HepG2 (cell line): ENCODE measurements around the gene RPUSD3. TPM values are rescaled to one million over a fixed set of nuclear protein-coding genes. Genes with fewer than 3 reads are reported as not detected.

Source experiments
- ATAC-seq: fragments of 200-7000 bp; cut with Tn5 transposase; 3 replicates; pipeline ENCODE4 v1.9.1; 2020; ENCODE audit warnings: mild to moderate bottlenecking, moderate library complexity
- BruUV-seq: library from RNA; stranded (reverse); fragments of 400-500 nt; replicated peaks from 2 replicates; lab custom pipeline; 2021; lab: Mats Ljungman, UMichigan
- CTCF ChIA-PET: fragments of 300-600 bp; formaldehyde crosslinking; extraction: SDS; loops from one replicate; lab custom pipeline; 2021; ENCODE audit warnings: low total read pairs, inconsistent platforms, low intra/inter-chr PET ratio; lab: Yijun Ruan, JAX
- POLR2A ChIA-PET: fragments of 350-600 bp; sonication (Branson Sonifier 250); formaldehyde crosslinking; loops from one replicate; lab custom pipeline; 2020; ENCODE audit warnings: antibody characterized with exemption, inconsistent platforms; lab: Yijun Ruan, JAX
- DNase-seq: peaks from one replicate; pipeline ENCODE4 v3.0.0-alpha.2; 2015; ENCODE audit warnings: low spot score
- FAIRE-seq: peaks from 3 replicates; lab custom pipeline; 2011; peaks lifted over from hg19 to GRCh38; lab: Jason Lieb, UNC
- H2AFZ ChIP-seq: one replicate; pipeline ENCODE4 v1.6.1; 2011; ENCODE audit warnings: low read length, inconsistent platforms
- H3K27ac ChIP-seq: fragments of 300-600 bp; 3 replicates; pipeline ENCODE4 v1.8.0; 2011; ENCODE audit warnings: mixed run types, mild to moderate bottlenecking, mixed read lengths, low read length, inconsistent platforms; ENCODE audit not compliant: insufficient read depth; ENCODE audit errors: extremely low read length
- H3K27me3 ChIP-seq, 2 experiments: fragments of 200-600 bp in 1 of 2; 2 replicates in 1 of 2; 3 replicates in 1 of 2; pipeline versions ENCODE4 v1.6.0 to v1.8.0; 2011; ENCODE audit warnings: low read length in 2 of 2, mild to moderate bottlenecking in 2 of 2, moderate library complexity in 2 of 2, inconsistent platforms in 1 of 2; ENCODE audit not compliant: insufficient read depth in 2 of 2, control insufficient read depth in 1 of 2
- H3K36me3 ChIP-seq, 2 experiments: fragments of 200-600 bp in 1 of 2; replicated peaks in 1 of 2; 2 replicates in 1 of 2; 3 replicates in 1 of 2; pipeline versions ENCODE4 v1.5.1 to v1.8.0; 2011; ENCODE audit warnings: low read length in 2 of 2, inconsistent platforms in 1 of 2; ENCODE audit not compliant: insufficient read depth in 2 of 2, control insufficient read depth in 1 of 2
- H3K4me1 ChIP-seq: 2 replicates; pipeline ENCODE4 v1.5.1; 2012; ENCODE audit warnings: low read length, inconsistent platforms; ENCODE audit not compliant: insufficient read depth
- H3K4me2 ChIP-seq: 2 replicates; pipeline ENCODE4 v1.6.0; 2011; ENCODE audit warnings: low read depth, low read length, inconsistent platforms
- H3K4me3 ChIP-seq, 3 experiments: fragments of 200-600 bp in 1 of 3; sonication (generic), shearing (Covaris generic) in 1 of 3; replicated peaks in 1 of 3; 2 replicates each; pipeline ENCODE4 v1.5.1; 2011 to 2016; ENCODE audit warnings: low read length in 3 of 3, inconsistent platforms in 2 of 3, low read depth in 2 of 3, mild to moderate bottlenecking in 2 of 3, control low read depth in 1 of 3, mixed read lengths in 1 of 3; ENCODE audit not compliant: insufficient read depth in 1 of 3
- H3K79me2 ChIP-seq: one replicate; pipeline ENCODE4 v1.6.1; 2011; ENCODE audit warnings: low read length, inconsistent platforms; ENCODE audit not compliant: insufficient read depth
- H3K9ac ChIP-seq: 2 replicates; pipeline ENCODE4 v1.6.0; 2011; ENCODE audit warnings: mild to moderate bottlenecking, low read depth, low read length, inconsistent platforms; ENCODE audit not compliant: insufficient read depth
- H3K9me3 ChIP-seq: 2 replicates; pipeline ENCODE4 v1.5.1; 2012; ENCODE audit warnings: mild to moderate bottlenecking, low read length
- H4K20me1 ChIP-seq: 2 replicates; pipeline ENCODE4 v1.6.0; 2011; ENCODE audit warnings: inconsistent platforms, mild to moderate bottlenecking, low read length, moderate library complexity; ENCODE audit not compliant: insufficient read depth
- AGO2 ChIP-seq: fragments of 200-400 bp; formaldehyde crosslinking; optimal IDR thresholded peaks from 2 replicates; pipeline ENCODE3; 2017; ENCODE audit warnings: mild to moderate bottlenecking, low read depth, low read length, moderate library complexity
- ARNT2 ChIP-seq: sonication (generic); formaldehyde crosslinking; IDR thresholded peaks from 2 replicates; pipeline ENCODE4 v1.8.0; 2022; ENCODE audit warnings: mild to moderate bottlenecking, low read depth, missing genetic modification reagents, moderate library complexity
- BRCA1 ChIP-seq: sonication (generic); formaldehyde crosslinking; IDR thresholded peaks from 2 replicates; pipeline ENCODE4 v1.4.0; 2020; ENCODE audit warnings: missing genetic modification reagents
- FOSL1 ChIP-seq: sonication (generic); formaldehyde crosslinking; IDR thresholded peaks from 2 replicates; pipeline ENCODE4 v1.9.0; 2021; ENCODE audit warnings: missing genetic modification reagents, borderline replicate concordance
- GATAD2A ChIP-seq: IDR thresholded peaks from 2 replicates; pipeline ENCODE4 v1.6.1; 2016
- GTF3A ChIP-seq: sonication (generic); formaldehyde crosslinking; conservative IDR thresholded peaks from 2 replicates; pipeline ENCODE4 v1.4.0; 2020; ENCODE audit warnings: mild to moderate bottlenecking, missing genetic modification reagents
- MAZ ChIP-seq, 2 experiments: sonication (generic) in 1 of 2; formaldehyde crosslinking in 1 of 2; IDR thresholded peaks; 2 replicates each; pipeline versions ENCODE4 v1.5.0 to v1.6.1; 2012 to 2020; ENCODE audit warnings: low read depth in 2 of 2, mild to moderate bottlenecking in 2 of 2, borderline replicate concordance in 1 of 2, improper control_type of control experiment in 1 of 2, low read length in 1 of 2, missing genetic modification reagents in 1 of 2, moderate library complexity in 1 of 2
- MTF1 ChIP-seq: sonication (generic); formaldehyde crosslinking; IDR thresholded peaks from 2 replicates; pipeline ENCODE4 v1.5.0; 2020; ENCODE audit warnings: missing genetic modification reagents
- NCOA1 ChIP-seq: sonication (generic); formaldehyde crosslinking; IDR thresholded peaks from 2 replicates; pipeline ENCODE4 v1.9.0; 2021; ENCODE audit warnings: missing genetic modification reagents
- NCOR1 ChIP-seq: fragments of 200-600 bp; sonication (generic); IDR thresholded peaks from 2 replicates; pipeline ENCODE4 v1.7.0; 2017; ENCODE audit warnings: antibody characterized with exemption, low read length, borderline replicate concordance
- REST ChIP-seq, 2 experiments: IDR thresholded peaks; 2 replicates each; pipeline ENCODE4 v1.6.1; 2011 to 2012; ENCODE audit warnings: low read length in 2 of 2, borderline replicate concordance in 1 of 2, low read depth in 1 of 2, mild to moderate bottlenecking in 1 of 2, moderate library complexity in 1 of 2
- TAF15 ChIP-seq: fragments of 200-400 bp; formaldehyde crosslinking; IDR thresholded peaks from one replicate; pipeline ENCODE4 v1.6.1; 2018; ENCODE audit warnings: mild to moderate bottlenecking, low read depth, low read length; ENCODE audit not compliant: poor library complexity, severe bottlenecking
- ZFYVE20 ChIP-seq: sonication (generic); formaldehyde crosslinking; IDR thresholded peaks from 2 replicates; pipeline ENCODE4 v1.8.0; 2023; ENCODE audit warnings: low read depth, mild to moderate bottlenecking, moderate library complexity, missing genetic modification reagents, borderline replicate concordance
- ZKSCAN1 ChIP-seq: fragments of 150-350 bp; IDR thresholded peaks from 2 replicates; pipeline ENCODE4 v1.6.1; 2014; ENCODE audit warnings: low read length
- ZMAT3 ChIP-seq: sonication (generic); formaldehyde crosslinking; conservative IDR thresholded peaks from 2 replicates; pipeline ENCODE4 v1.7.0; 2021; ENCODE audit warnings: missing genetic modification reagents
- ZNF253 ChIP-seq: sonication (generic); formaldehyde crosslinking; IDR thresholded peaks from 2 replicates; pipeline ENCODE4 v1.8.0; 2022; ENCODE audit warnings: mild to moderate bottlenecking, missing genetic modification reagents, borderline replicate concordance
- ZNF329 ChIP-seq: sonication (generic); formaldehyde crosslinking; IDR thresholded peaks from 2 replicates; pipeline ENCODE4 v1.9.0; 2021; ENCODE audit warnings: low read depth, mild to moderate bottlenecking, missing genetic modification reagents
- ZNF331 ChIP-seq: sonication (generic); formaldehyde crosslinking; IDR thresholded peaks from 2 replicates; pipeline ENCODE4 v1.4.0; 2020; ENCODE audit warnings: missing genetic modification reagents
- ZNF556 ChIP-seq: sonication (generic); formaldehyde crosslinking; IDR thresholded peaks from 2 replicates; pipeline ENCODE4 v1.4.0; 2020; ENCODE audit warnings: mild to moderate bottlenecking, missing genetic modification reagents, borderline replicate concordance
- ZNF564 ChIP-seq: sonication (generic); formaldehyde crosslinking; IDR thresholded peaks from 2 replicates; pipeline ENCODE4 v1.8.1; 2023; ENCODE audit warnings: mild to moderate bottlenecking, missing genetic modification reagents
- ZNF781 ChIP-seq: sonication (generic); formaldehyde crosslinking; IDR thresholded peaks from 2 replicates; pipeline ENCODE4 v1.5.1; 2020; ENCODE audit warnings: borderline replicate concordance, mild to moderate bottlenecking, missing genetic modification reagents; ENCODE audit errors: not compliant biosample characterization
- WGBS: methylation state at CpG from one replicate; pipeline ENCODE4 v1.1.6; 2017; ENCODE audit warnings: low lambda C conversion rate; 5-methylcytosine and 5-hydroxymethylcytosine counted together
- in situ Hi-C: cut with HindIII; loops from 2 replicates; pipeline ENCODE4 v1.10.0; 2017; ENCODE audit warnings: low pct_unique_long_range_greater_than_20kb; ENCODE audit not compliant: extremely low pct_ligation_motif_present
- intact Hi-C: fragments of 100-400 bp; cut with micrococcal nuclease; formaldehyde crosslinking; loops from one replicate; pipeline ENCODE4 v1.10.0; 2022; ENCODE audit not compliant: unreplicated experiment
- polyA plus RNA-seq, 8 experiments: library from polyadenylated mRNA; depleted of rRNA in 3 of 8; stranded (reverse) in 7 of 8; unstranded in 1 of 8; fragments of >200 nt; fragmentation: Illumina TruSeq in 4 of 8; extraction: Trizol in 4 of 8; gene quantifications; 2 replicates each; pipeline versions ENCODE4 v1.2.1 to v1.2.3, GENCODE V29; 2011 to 2016; ENCODE audit warnings: low read depth in 4 of 8, missing spikeins in 1 of 8, mixed read lengths in 1 of 8; ENCODE audit not compliant: insufficient read depth in 1 of 8
- total RNA-seq, 5 experiments: library from RNA; depleted of rRNA; stranded (reverse); fragments of >200 nt; fragmentation: Illumina TruSeq; extraction: Trizol; gene quantifications; 2 replicates each; pipeline ENCODE4 v1.2.3, GENCODE V29; 2016; ENCODE audit warnings: low read depth in 1 of 5
- TF ChIP-seq, protein P1 (sequence below): sonication (generic); formaldehyde crosslinking; IDR thresholded peaks from 2 replicates; pipeline ENCODE4 v1.4.0; 2020; ENCODE audit warnings: low read depth, mild to moderate bottlenecking, missing genetic modification reagents

Gene RPUSD3
- total and polyA plus RNA-seq, 2 of the 13 experiments (the other 11 are each of a cell fraction or from before 2014, with no cell fraction given): 32.1 to 48.7 TPM

DNA sequence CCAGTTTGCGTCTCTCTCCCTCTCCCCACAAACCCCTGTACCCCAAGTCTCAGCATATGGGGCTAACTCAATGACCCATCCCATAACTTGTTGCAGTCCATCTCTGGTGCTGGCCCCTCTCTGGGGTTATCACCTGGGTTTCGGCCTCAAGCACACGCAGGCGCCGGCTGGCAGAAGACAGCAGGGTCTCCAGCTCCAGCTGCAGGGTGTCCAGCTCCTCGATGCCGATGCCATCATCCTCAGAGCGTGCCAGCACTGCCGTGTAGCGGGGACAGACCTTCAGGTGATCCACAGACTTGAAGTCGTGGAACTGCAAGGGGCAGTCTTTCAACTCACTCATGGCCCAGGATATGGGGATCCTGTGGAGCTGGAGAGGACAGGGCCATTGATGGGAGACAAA lies 52.7 kb downstream of the RPUSD3 start:
- H3K9me3 ChIP-seq: no peaks in the 10 kb centered on the region
- peaks cover 0 to 5% of the 10 kb centered on the region in 2 experiments; a peak in 1 of 5 replicates for H3K27me3 ChIP-seq
- H3K4me3 ChIP-seq: peak overlapping the region in 2 of 3 experiments; percentile 93; a peak in 2 of 6 replicates
- H3K27ac ChIP-seq: no peak overlapping the region
- H2AFZ ChIP-seq: no peak overlapping the region
- BruUV-seq: no TSS peak
- no peak for DNase-seq
- intact Hi-C loops (no loop called here), in situ Hi-C loops (no loop called here)
- peak overlapping the region; percentile 95 for H3K9ac ChIP-seq
- peaks cover 28% of the 10 kb centered on the region for H3K4me1 ChIP-seq
- H3K36me3 ChIP-seq: peaks cover 9 to 41% of the 10 kb centered on the region in 2 experiments; a peak in 4 of 5 replicates
- H3K79me2 ChIP-seq: peaks cover 30% of the 10 kb centered on the region
- CTCF ChIA-PET: no interaction called here
- WGBS: 97% methylated on average over 9 of the region's 11 CpGs
- POLR2A ChIA-PET: no interaction called here
- peak overlapping the region; percentile 92 for H3K4me2 ChIP-seq
- no peak for ATAC-seq
- FAIRE-seq: no peak
- no peaks in the 10 kb centered on the region; the same call in 1 of the 2 replicates for H4K20me1 ChIP-seq
- TF ChIP-seq ZNF556 (no peak), TAF15 (no peak), BRCA1 (CRISPR knock-in tag) (no peak), ZNF781 (CRISPR knock-in tag) (no peak), ARNT2 (CRISPR knock-in tag) (0 out of 2 replicates have a peak, but pooled peaks have one; percentile 39), ZMAT3 (CRISPR knock-in tag) (no peak), ZFYVE20 (CRISPR knock-in tag) (no peak), ZKSCAN1 (no peak), ZNF564 (CRISPR knock-in tag) (no peak), GATAD2A (no peak), NCOR1 (no peak), MAZ (IDR thresholded peaks at IDR 0.05; ENCODE audit: borderline replicate concordance, low read depth, low read length) (no peak), MAZ (CRISPR knock-in tag; IDR thresholded peaks at IDR 0.05; ENCODE audit: low read depth) (no peak), MTF1 (CRISPR knock-in tag) (no peak), ZNF329 (CRISPR knock-in tag) (no peak), REST (IDR thresholded peaks at IDR 0.05; ENCODE audit: borderline replicate concordance in 1 of 2, low read depth in 1 of 2, low read length in 2 of 2) (no peak), NCOA1 (no peak), AGO2 (peak; percentile 45), ZNF331 (CRISPR knock-in tag) (no peak), FOSL1 (CRISPR knock-in tag) (no peak), GTF3A (CRISPR knock-in tag) (no peak), ZNF253 (CRISPR knock-in tag) (no peak)
- TF ChIP-seq, protein P1, sequence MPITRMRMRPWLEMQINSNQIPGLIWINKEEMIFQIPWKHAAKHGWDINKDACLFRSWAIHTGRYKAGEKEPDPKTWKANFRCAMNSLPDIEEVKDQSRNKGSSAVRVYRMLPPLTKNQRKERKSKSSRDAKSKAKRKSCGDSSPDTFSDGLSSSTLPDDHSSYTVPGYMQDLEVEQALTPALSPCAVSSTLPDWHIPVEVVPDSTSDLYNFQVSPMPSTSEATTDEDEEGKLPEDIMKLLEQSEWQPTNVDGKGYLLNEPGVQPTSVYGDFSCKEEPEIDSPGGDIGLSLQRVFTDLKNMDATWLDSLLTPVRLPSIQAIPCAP (CRISPR knock-in tag): no peak
